ENCODE results near the gene NPPB. TPM values are rescaled to one million over a fixed set of nuclear protein-coding genes. Genes with fewer than 3 reads are reported as not detected.

The NPPB gene
- total and polyA plus RNA-seq, 2 experiments from 2014 or later, result 0.95 TPM; not detected in 1

- Histone ChIP-seq H3K27me3 (ENCODE audit: insufficient read depth) (no peaks in the 10 kb centered on the region), H3K27ac (ENCODE audit: low read depth) (no peak overlapping the region), H3K9me2 (ENCODE audit: insufficient read depth) (no peaks in the 10 kb centered on the region), H3K4me1 (ENCODE audit: insufficient read depth) (no peaks in the 10 kb centered on the region), H4K20me1 (replicated peaks; ENCODE audit: insufficient read depth) (peaks cover 18% of the 10 kb centered on the region; the same call in 1 of the 2 replicates), H3K36me3 (ENCODE audit: insufficient read depth) (peaks cover 60% of the 10 kb centered on the region), H3F3A (replicated peaks; ENCODE audit: low read depth) (peaks cover 44% of the 10 kb centered on the region), H2AFZ (no peak overlapping the region), H3K79me2 (replicated peaks; ENCODE audit: insufficient read depth) (no peaks in the 10 kb centered on the region), H3K4me2 (no peak overlapping the region), H3K4me3 (no peak overlapping the region)
- ATAC-seq (no peak), DNase-seq (ENCODE audit: low spot score) (no peak)
- H3K9me3 Mint-ChIP-seq, result no peaks in the 10 kb centered on the region
- no peaks in the 10 kb centered on the region; the same call in 2 of the 3 replicates for H3K4me1 Mint-ChIP-seq
- peaks cover 88% of the 10 kb centered on the region for H3K36me3 Mint-ChIP-seq (ENCODE audit: low read depth)
- TF ChIP-seq EZH2 (IDR thresholded peaks at IDR 0.05; ENCODE audit: low read depth, unreplicated experiment) (no peak), ZNF331 (CRISPR knock-in tag; IDR thresholded peaks at IDR 0.05; ENCODE audit: low read depth) (no peak), EZH2phosphoT487 (IDR thresholded peaks at IDR 0.05; ENCODE audit: unreplicated experiment) (no peak), ZNF462 (CRISPR knock-in tag; IDR thresholded peaks at IDR 0.05) (no peak), JUNB (IDR thresholded peaks at IDR 0.05; ENCODE audit: unreplicated experiment) (no peak), REST (IDR thresholded peaks at IDR 0.05; ENCODE audit: unreplicated experiment) (no peak)
- no peak overlapping the region for H3K27ac Mint-ChIP-seq
- peaks cover 11% of the 10 kb centered on the region for H3K27me3 Mint-ChIP-seq (ENCODE audit: insufficient read depth, low read depth, poor library complexity)
- H3K4me3 Mint-ChIP-seq, result no peak overlapping the region
Observed at GRCh38 chr1:11836955-11837766, 21.6 kb downstream of the NPPB start.

Measured in GM23338 (cell line).